HL-60 (cell line): ENCODE results near the gene FOXP1.

ENCODE experiments used
- GABPA ChIP-seq: IDR thresholded peaks from 2 replicates; pipeline ENCODE4 v1.6.1; 2012; ENCODE audit warnings: low read depth
- POLR2AphosphoS5 ChIP-seq: IDR thresholded peaks from 2 replicates; pipeline ENCODE4 v1.6.1; 2012; ENCODE audit warnings: low read depth
- SPI1 ChIP-seq: IDR thresholded peaks from 2 replicates; pipeline ENCODE4 v1.6.1; 2012; ENCODE audit warnings: low read depth, mild to moderate bottlenecking, borderline replicate concordance
- TF ChIP-seq, protein P1 (sequence below): IDR thresholded peaks from one replicate; pipeline ENCODE4 v1.5.1; 2011; ENCODE audit warnings: low read length, control low read depth, inconsistent platforms; ENCODE audit not compliant: insufficient read depth
- TF ChIP-seq, protein P2 (sequence below): IDR thresholded peaks from 2 replicates; pipeline ENCODE4 v1.6.1; 2012; ENCODE audit warnings: low read depth; ENCODE audit not compliant: insufficient replicate concordance

DNA sequence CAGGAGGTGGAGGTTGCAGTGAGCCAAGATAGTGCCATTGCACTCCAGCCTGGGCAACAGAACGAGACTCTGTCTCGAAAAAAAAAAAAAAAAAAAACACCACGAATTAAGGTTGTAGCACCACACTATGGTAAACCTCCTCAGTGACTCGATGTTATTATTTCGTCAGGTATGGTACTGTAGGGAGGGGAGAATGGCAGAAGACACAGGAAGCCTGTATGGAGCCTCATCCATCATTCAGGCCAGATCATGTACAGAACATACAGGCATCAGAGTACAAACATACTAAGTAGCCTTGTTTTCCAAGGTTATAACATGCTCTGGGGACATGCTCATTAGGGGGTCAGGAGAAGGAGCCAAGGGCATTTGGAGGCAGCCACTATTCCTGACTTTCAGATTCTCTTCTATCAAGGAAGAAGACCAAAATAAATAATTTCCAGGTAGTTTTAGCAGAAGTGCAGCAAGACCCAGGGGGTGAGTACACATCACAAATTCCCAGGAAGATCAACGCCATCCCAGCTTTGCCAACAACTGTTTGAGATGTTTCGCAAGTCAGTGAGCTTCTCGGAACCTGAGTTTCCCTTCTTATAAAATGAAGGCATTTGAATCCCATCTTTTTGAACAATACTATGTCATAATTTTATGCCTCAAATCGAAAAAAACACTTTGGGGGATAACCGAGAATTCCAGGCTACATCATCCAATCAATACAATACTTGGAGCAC lies 79.8 kb downstream of the FOXP1 start:
- TF ChIP-seq POLR2AphosphoS5 = no peak
- TF ChIP-seq, protein P1, sequence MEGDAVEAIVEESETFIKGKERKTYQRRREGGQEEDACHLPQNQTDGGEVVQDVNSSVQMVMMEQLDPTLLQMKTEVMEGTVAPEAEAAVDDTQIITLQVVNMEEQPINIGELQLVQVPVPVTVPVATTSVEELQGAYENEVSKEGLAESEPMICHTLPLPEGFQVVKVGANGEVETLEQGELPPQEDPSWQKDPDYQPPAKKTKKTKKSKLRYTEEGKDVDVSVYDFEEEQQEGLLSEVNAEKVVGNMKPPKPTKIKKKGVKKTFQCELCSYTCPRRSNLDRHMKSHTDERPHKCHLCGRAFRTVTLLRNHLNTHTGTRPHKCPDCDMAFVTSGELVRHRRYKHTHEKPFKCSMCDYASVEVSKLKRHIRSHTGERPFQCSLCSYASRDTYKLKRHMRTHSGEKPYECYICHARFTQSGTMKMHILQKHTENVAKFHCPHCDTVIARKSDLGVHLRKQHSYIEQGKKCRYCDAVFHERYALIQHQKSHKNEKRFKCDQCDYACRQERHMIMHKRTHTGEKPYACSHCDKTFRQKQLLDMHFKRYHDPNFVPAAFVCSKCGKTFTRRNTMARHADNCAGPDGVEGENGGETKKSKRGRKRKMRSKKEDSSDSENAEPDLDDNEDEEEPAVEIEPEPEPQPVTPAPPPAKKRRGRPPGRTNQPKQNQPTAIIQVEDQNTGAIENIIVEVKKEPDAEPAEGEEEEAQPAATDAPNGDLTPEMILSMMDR = no peak
- no peak for TF ChIP-seq SPI1
- TF ChIP-seq, protein P2, sequence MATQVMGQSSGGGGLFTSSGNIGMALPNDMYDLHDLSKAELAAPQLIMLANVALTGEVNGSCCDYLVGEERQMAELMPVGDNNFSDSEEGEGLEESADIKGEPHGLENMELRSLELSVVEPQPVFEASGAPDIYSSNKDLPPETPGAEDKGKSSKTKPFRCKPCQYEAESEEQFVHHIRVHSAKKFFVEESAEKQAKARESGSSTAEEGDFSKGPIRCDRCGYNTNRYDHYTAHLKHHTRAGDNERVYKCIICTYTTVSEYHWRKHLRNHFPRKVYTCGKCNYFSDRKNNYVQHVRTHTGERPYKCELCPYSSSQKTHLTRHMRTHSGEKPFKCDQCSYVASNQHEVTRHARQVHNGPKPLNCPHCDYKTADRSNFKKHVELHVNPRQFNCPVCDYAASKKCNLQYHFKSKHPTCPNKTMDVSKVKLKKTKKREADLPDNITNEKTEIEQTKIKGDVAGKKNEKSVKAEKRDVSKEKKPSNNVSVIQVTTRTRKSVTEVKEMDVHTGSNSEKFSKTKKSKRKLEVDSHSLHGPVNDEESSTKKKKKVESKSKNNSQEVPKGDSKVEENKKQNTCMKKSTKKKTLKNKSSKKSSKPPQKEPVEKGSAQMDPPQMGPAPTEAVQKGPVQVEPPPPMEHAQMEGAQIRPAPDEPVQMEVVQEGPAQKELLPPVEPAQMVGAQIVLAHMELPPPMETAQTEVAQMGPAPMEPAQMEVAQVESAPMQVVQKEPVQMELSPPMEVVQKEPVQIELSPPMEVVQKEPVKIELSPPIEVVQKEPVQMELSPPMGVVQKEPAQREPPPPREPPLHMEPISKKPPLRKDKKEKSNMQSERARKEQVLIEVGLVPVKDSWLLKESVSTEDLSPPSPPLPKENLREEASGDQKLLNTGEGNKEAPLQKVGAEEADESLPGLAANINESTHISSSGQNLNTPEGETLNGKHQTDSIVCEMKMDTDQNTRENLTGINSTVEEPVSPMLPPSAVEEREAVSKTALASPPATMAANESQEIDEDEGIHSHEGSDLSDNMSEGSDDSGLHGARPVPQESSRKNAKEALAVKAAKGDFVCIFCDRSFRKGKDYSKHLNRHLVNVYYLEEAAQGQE = no peak
- TF ChIP-seq GABPA = no peak
